ENCODE data around the gene SKAP1. TPM values are rescaled to one million over a fixed set of nuclear protein-coding genes. Genes with fewer than 3 reads are reported as not detected.

Gene SKAP1
- total and polyA plus RNA-seq, 11 donors: 0.25 to 5.3 (median 0.38) TPM; not detected in 6

GRCh38 chr17:48432820-48433775, 3.1 kb upstream of the SKAP1 start:
- peaks cover 0 to 5% (median 0%) of the 10 kb centered on the region in 12 donors for H3K4me1 ChIP-seq
- H3K27me3 ChIP-seq: peaks cover 17 to 94% (median 51%) of the 10 kb centered on the region in 9 donors
- H3K4me3 ChIP-seq: no peak overlapping the region
- H3K9me3 ChIP-seq: no peaks in the 10 kb centered on the region
- DNase-seq (no peak), ATAC-seq (no peak)
- H3K27ac ChIP-seq: no peak overlapping the region
- H3K36me3 ChIP-seq: no peaks in the 10 kb centered on the region
- intact Hi-C loops (cut with DNase I): no loop called here
- 37 to 45% (median 39%) methylated on average over 11 of the region's 11 CpGs for WGBS, 4 donors
- TF ChIP-seq, protein P1, sequence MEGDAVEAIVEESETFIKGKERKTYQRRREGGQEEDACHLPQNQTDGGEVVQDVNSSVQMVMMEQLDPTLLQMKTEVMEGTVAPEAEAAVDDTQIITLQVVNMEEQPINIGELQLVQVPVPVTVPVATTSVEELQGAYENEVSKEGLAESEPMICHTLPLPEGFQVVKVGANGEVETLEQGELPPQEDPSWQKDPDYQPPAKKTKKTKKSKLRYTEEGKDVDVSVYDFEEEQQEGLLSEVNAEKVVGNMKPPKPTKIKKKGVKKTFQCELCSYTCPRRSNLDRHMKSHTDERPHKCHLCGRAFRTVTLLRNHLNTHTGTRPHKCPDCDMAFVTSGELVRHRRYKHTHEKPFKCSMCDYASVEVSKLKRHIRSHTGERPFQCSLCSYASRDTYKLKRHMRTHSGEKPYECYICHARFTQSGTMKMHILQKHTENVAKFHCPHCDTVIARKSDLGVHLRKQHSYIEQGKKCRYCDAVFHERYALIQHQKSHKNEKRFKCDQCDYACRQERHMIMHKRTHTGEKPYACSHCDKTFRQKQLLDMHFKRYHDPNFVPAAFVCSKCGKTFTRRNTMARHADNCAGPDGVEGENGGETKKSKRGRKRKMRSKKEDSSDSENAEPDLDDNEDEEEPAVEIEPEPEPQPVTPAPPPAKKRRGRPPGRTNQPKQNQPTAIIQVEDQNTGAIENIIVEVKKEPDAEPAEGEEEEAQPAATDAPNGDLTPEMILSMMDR (IDR thresholded peaks at IDR 0.05): no peak
- no peak for TF ChIP-seq POLR2A (IDR thresholded peaks at IDR 0.05)

- H3K4me1 ChIP-seq: peaks cover 0 to 5% (median 0%) of the 10 kb centered on the region in 12 donors
- H3K9me3 ChIP-seq: no peaks in the 10 kb centered on the region
- ATAC-seq (peak in 1 of 4 donors; percentile 20), DNase-seq (no peak)
- TF ChIP-seq, protein P1 (IDR thresholded peaks at IDR 0.05): no peak
- no peak for TF ChIP-seq POLR2A (IDR thresholded peaks at IDR 0.05)
- no peaks in the 10 kb centered on the region for H3K36me3 ChIP-seq
- H3K27ac ChIP-seq: peak overlapping the region in 2 of 12 donors; percentile 4 to 81
- 56 to 69% (median 60%) methylated on average over 8 of the region's 8 CpGs for WGBS, 4 donors
- peaks cover 17 to 85% (median 61%) of the 10 kb centered on the region in 9 donors for H3K27me3 ChIP-seq
- peak overlapping the region in 2 of 12 donors; percentile 32 to 59 for H3K4me3 ChIP-seq
- intact Hi-C loops (cut with DNase I): no loop called here
Observed at GRCh38 chr17:48429156-48429555, 858 bp downstream of the SKAP1 start.

GRCh38 chr17:48427598-48427997, 2.4 kb downstream of the SKAP1 start:
- TF ChIP-seq, protein P1 (IDR thresholded peaks at IDR 0.05): no peak
- no peak for TF ChIP-seq POLR2A (IDR thresholded peaks at IDR 0.05)
- Histone ChIP-seq H3K36me3 (no peaks in the 10 kb centered on the region), H3K4me1 (peaks cover 0 to 5% (median 0%) of the 10 kb centered on the region in 12 donors), H3K9me3 (no peaks in the 10 kb centered on the region), H3K27me3 (peaks cover 17 to 70% (median 51%) of the 10 kb centered on the region in 9 donors), H3K4me3 (peak overlapping the region in 1 of 12 donors; percentile 59), H3K27ac (peak overlapping the region in 1 of 12 donors; percentile 81)
- DNase-seq: no peak
- ATAC-seq: no peak
- intact Hi-C loops (cut with DNase I): no loop called here

DNA sequence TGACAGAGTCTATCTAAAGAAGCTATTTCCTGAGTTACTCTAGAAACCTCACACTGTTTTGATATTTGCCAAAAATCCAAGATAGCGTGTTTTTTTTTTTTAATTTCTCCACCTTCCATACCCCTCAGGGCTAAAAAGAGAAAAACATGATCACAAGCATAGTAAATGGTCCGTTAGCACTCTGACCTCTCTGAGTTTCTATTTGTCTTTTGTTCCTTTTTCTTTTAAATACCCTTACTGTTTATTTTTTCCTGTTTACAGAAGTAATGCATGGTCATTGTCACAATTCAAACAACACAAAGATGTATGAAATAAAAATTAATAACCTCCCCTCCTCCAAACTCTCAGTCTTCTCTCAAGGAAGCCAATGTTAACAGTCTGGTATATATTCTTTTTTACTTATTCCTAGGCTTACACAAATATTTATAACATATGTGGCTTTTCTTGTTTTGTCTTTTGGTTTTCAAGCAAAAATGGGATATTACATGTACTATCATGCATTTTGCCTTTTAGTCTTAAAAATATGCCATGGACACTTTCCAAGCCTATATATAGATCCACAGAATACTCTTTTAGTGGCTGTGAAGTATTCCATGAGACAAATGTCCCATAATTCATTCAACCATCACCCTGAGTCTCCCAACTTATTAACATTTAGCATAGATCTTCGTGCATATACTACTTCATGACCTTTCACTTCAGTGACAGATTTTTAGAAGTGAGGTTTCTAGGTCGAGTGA, 3.1 kb downstream of the SKAP1 start:
- WGBS, 4 donors: 76 to 82% (median 77%) methylated on average over 4 of the region's 4 CpGs
- DNase-seq: no peak
- Histone ChIP-seq H3K36me3 (no peaks in the 10 kb centered on the region), H3K4me3 (peak overlapping the region in 1 of 12 donors; percentile 59), H3K9me3 (no peaks in the 10 kb centered on the region), H3K4me1 (peaks cover 0 to 5% (median 0%) of the 10 kb centered on the region in 12 donors), H3K27ac (no peak overlapping the region), H3K27me3 (peaks cover 17 to 66% (median 45%) of the 10 kb centered on the region in 9 donors)
- intact Hi-C loops (cut with DNase I): no loop called here
- ATAC-seq: no peak
- no peak for TF ChIP-seq POLR2A (IDR thresholded peaks at IDR 0.05)
- TF ChIP-seq, protein P1 (IDR thresholded peaks at IDR 0.05): no peak

Data from heart left ventricle (tissue), 16 donors.